HL-60 (cell line): Measurements from ENCODE around the gene KCTD13.

Experiments used
- CTCF ChIP-seq: IDR thresholded peaks from one replicate; pipeline ENCODE4 v1.5.1; 2011; ENCODE audit warnings: low read length, control low read depth, inconsistent platforms; ENCODE audit not compliant: insufficient read depth
- GABPA ChIP-seq: IDR thresholded peaks from 2 replicates; pipeline ENCODE4 v1.6.1; 2012; ENCODE audit warnings: low read depth
- POLR2AphosphoS5 ChIP-seq: IDR thresholded peaks from 2 replicates; pipeline ENCODE4 v1.6.1; 2012; ENCODE audit warnings: low read depth
- REST ChIP-seq: IDR thresholded peaks from 2 replicates; pipeline ENCODE4 v1.6.1; 2012; ENCODE audit warnings: low read depth; ENCODE audit not compliant: insufficient replicate concordance
- SPI1 ChIP-seq: IDR thresholded peaks from 2 replicates; pipeline ENCODE4 v1.6.1; 2012; ENCODE audit warnings: low read depth, mild to moderate bottlenecking, borderline replicate concordance

- TF ChIP-seq CTCF (no peak), REST (no peak), POLR2AphosphoS5 (no peak), SPI1 (0 out of 2 replicates have a peak, but pooled peaks have one; percentile 23), GABPA (no peak)
Observed at GRCh38 chr16:29903590-29903989, 22.4 kb downstream of the KCTD13 start.
